Neural cell (in vitro differentiated cells): ENCODE data around the gene PBOV1.

Source experiments
- CTCF ChIP-seq: fragments of 450-650 bp; IDR thresholded peaks from 2 replicates; pipeline ENCODE4 v1.5.1; 2014; ENCODE audit warnings: antibody characterized with exemption, mild to moderate bottlenecking, moderate library complexity; ENCODE audit not compliant: poor library complexity, severe bottlenecking
- EZH2 ChIP-seq: fragments of 200-600, 300-800 bp; shearing (Covaris generic), sonication (generic); IDR thresholded peaks from 2 replicates; pipeline ENCODE4 v1.6.1; 2014; ENCODE audit warnings: antibody characterized with exemption, low read length, borderline replicate concordance, mild to moderate bottlenecking; ENCODE audit not compliant: insufficient read depth, poor library complexity, severe bottlenecking
- POLR2AphosphoS5 ChIP-seq: IDR thresholded peaks from 2 replicates; pipeline ENCODE4 v1.6.1; 2012
- SMC3 ChIP-seq: fragments of 450-650 bp; conservative IDR thresholded peaks from 2 replicates; pipeline ENCODE4 v1.6.1; 2014; ENCODE audit warnings: antibody characterized with exemption, mild to moderate bottlenecking, moderate library complexity; ENCODE audit not compliant: poor library complexity

GRCh38 chr6:138237463-138237862 lies 19.2 kb upstream of the PBOV1 start:
- TF ChIP-seq CTCF, result no peak
- no peak for TF ChIP-seq POLR2AphosphoS5
- TF ChIP-seq SMC3, result no peak
- TF ChIP-seq EZH2, result no peak
